NOMO-1 treated with dmso at 0.1 percent for 144 hours (cell line): ENCODE measurements around the gene ACTR3.

Experiments used
- DNase-seq: peaks from one replicate; lab custom pipeline; 2025; ENCODE audit not compliant: unreplicated experiment; lab: John Stamatoyannopoulos, UW

The ACTR3 gene

GRCh38 chr2:113875135-113875534, 14.8 kb upstream of the ACTR3 start:
- no peak for DNase-seq

GRCh38 chr2:113876503-113877387, 13.1 kb upstream of the ACTR3 start:
- no peak for DNase-seq

DNA sequence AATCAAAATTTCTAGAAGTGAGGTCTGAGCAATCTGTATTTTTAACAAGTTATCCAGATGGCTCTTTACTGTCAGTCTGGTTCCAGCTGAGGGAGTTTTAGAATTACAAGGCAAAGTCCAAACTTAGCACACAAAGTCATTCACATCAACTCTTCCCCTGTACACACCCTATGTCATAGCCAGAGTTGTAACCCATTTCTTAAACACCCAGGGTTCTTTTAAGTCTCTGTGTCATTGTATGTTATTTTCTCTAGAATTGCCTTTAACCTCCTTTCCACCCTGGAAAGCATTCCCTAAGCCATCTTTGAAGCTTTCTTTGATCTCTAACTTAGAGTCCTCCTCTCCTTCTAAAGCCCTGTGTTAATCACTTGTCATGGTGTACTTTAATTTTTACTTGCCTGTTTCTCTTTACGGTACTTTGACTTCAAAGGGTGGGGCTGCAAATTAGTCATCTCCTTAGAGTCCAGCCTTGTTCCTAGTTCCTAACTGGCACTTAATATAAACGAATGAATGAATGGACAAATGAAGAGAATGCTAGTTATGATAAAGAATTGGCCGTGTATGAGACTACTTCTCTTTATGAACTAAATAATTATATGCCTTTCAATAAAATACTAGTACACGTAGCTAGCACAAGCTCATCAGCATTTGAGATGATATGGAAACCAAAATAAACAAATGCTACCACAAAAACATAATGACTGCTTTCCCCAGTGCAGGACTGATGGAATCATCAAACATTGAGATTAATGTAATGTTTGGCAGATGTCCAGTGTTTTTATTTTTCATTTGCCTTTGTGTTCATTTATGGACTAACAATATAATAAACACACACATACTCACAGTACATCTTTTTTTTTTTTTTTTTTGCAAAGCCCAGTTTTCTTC, 11.9 kb upstream of the ACTR3 start:
- DNase-seq = no peak

DNA sequence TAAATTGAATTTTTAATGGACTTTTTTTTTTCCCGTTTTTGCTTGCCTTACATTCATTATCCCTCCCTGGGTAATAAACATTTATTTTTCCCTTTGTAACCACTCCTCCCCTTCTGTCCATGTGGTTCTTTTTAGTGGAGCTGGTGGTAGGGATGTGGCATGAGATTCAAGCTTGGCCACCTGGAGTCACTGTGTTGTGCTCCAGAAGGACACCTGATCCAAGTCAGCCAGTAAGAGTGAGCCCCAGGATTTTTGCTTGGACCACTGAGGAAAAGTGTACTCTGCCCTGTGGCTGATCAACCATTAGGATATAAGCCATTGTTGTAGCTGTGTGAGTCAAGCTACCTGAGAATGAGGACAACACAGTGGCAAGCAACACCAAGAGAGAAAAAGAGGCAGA, 11.1 kb upstream of the ACTR3 start:
- DNase-seq = no peak

GRCh38 chr2:113879457-113879856, 10.4 kb upstream of the ACTR3 start:
- no peak for DNase-seq

- DNase-seq = peak; percentile 88
Observed at GRCh38 chr2:113886479-113887008, 3.3 kb upstream of the ACTR3 start.

DNA sequence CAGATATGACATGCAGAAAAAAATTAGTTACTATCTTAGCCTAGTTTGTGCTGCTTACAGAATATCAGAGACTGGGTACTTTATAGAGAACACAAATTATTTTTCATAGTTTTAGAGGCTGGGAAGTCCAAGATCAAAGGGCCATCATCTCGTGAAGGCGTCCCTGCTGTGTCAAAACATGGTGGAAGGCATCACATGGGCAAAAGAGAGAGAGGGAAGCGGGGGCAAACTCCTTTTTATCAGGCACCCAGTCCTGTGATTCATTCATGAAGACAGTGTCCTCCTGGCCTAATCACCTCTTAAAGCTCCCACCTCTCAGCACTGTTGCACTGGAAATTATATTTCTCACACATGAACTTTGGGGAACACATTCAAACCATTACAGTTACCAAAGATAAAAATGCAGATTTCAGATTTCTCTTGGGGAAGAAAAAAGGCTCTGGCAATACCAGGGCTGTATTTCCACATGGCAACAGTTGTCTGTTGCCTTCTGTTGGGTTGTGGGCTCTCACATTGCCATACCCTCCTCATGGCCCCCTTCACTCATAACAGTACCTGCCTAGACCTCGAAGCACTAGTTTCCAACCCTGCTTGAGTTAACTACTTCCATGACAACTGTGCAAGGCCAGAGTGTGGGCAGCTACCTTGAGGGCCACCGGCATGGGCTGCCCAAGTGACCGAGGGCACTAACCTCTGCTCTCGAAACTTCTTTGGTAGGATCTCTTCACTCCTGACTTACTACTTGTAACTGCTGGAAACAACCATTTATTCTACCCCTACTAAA, 2.7 kb upstream of the ACTR3 start:
- DNase-seq = no peak

DNA sequence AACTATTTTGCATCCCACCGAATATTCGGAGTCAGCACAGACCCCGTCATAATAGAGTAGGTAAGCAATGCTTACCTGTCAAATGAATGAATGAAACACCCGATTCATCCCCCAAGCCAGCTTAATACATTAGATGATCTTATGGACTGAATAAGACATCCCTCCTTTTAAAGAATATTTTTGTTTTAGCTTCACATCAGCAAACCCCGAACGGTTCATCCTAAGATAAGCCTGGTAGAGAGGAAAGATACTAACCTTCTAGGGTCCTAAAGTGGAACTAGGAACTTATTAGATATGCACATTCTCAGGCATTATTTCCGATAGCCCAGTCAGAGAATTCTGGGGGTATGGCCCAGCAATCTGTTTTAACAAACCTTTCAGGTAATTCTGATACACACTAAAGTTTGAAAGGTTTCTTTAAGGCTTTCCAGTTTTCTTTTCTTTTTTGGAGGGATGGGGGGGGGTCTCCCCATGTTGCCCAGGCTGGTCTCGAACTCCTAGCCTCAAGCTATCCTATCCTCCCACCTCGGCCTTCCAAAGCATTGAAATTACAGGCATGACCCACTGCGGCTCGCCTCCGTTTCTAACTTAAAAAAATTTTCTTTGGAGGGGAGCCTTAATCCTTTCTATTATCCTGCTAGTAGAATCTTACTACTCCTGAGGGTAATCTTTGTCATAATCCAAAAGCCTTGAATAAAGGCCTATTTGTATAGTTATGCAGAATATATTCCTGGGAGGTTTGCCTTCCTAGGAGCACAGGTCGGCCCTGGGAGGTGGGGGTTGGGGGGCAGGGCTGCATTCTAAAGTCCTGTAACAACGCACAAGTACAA, 1.0 kb upstream of the ACTR3 start:
- DNase-seq = no peak

DNA sequence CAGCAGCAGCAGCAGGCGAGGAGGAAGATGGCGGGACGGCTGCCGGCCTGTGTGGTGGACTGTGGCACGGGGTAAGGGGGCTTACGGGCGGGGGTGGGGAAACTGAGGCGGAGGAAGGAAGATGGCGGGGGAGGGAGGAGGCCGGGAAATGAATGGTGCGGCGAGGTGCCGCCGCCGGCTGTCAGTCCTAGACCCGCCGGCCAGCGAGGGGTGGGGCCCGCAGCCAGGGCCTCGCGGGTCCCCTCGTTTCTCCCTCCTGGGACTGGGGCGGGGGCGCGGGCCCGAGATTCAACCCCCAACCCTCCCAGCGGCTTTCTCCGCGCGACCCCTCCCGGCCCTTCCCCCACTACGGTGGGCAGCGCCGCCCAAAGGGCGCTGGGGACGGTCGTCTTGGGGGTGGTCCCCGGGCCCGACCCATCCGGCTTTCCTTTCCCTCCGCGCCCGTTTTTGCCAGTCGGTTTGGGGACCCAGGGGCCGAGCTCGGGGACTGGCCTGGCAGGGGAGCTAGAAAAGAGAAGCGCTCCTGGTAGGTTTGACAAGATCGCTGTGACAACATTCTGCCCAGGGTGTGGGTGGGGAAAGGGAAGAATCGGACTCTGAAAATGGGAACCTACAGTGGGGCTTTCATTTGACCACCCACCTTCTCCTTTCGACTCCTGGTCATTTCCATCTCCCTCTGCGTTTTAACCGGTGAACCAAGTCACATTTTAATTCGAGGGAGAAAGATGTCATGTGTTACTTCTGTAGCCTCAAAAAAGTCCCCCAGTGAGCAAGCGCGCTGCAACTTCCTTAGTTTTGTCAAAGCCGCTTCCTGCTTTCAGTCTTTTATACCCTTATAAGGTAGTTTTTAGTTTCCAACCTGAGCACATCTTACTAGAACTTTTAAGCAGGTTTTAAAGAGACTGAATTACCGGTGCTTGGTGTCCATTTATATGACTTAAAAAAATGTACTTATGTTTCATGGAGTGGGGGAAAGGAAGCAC, 655 bp downstream of the ACTR3 start:
- peak; percentile 78 for DNase-seq

DNA sequence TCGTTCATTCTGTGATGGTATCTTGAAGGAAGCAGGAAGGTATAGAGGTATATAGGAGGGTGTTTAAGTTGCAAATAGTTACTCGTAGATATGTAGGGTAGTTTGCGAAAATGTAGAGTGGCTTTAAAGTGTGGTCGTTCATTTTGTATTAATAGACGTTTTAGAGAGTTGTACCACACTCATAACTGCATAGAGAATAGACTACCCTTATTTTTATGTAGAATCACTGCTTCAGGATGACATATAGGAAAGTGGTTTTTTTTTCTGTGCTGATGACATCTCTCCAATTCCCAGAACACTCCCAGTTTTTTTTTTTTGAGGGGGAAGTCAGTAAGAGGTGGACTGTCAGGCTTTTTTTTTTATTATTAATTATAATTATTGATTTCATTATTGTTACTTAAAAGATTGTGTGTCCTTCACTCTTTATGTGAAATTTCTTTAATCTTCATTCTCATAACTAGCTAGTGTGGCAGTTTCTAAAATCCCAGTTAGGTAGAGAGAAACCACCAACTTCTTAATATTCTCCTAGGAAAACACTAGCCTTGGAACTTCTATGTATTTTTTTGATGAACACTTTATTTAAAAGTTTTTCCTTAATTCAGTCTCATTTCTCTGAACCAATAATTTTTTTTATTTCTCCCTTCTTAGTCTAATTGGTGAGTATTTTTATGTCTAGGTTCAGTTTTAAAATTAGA, 1.5 kb downstream of the ACTR3 start:
- DNase-seq = no peak

GRCh38 chr2:113892004-113892710, 2.3 kb downstream of the ACTR3 start:
- no peak for DNase-seq

- DNase-seq = peak; percentile 37
Observed at GRCh38 chr2:113894156-113894743, 4.4 kb downstream of the ACTR3 start.

DNA sequence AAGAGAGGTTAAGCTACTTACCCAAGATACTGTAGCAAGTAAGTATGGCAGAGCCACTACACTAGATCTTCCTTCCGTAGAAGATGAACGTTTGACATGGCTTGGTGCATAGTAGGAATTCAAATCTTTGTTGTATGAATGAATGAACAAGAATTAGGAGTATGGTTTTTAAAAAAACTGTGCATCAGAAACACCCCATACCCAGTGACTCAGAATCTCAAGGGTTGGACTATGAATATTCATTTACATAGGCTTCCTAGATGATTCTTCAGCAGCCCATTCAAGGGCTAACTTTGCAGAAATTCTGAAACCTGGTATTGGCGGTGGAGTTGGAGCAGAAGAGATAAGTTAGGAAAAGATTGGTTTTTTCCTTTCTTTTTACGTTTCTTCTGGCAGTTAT, 5.4 kb downstream of the ACTR3 start:
- DNase-seq = no peak

GRCh38 chr2:113895819-113896563, 6.1 kb downstream of the ACTR3 start:
- DNase-seq = no peak

DNA sequence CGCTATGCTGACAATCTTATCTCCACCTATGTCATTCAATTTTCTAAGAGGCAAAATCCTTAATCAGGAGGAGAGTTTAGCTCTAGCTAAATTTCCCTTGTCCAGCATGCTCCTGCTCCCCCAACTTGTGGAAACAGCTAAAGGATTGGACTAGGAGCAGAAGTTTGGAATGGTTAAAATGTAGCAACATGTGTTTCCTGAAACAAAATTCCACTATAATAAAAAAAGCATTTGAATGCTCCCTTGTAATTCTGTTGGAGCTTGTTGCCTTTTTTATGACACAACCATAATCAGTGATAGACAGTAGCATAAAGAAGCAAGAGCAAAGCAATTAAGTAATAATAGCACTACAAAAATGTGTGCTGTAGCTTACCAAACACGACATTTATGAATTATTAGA, 6.9 kb downstream of the ACTR3 start:
- no peak for DNase-seq

- DNase-seq = no peak
Observed at GRCh38 chr2:113898081-113898480, 8.2 kb downstream of the ACTR3 start.

DNA sequence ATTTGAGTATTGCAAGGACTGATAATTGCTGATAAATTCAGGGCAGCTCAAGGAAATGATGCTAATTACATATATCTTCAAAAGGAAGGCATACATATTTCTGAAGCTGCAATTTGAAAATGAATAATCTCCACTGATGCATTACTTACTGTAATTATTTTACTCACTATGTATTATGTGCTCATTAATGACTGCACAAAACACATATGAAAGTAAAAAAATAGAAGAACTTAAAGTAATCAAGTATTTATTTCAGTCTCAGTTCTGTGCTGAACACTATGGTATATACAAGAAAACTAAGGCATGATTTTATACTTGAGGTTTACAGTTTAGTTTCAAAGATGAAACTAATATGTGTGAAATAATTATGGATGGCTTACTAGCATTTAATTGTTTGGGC, 9.3 kb downstream of the ACTR3 start:
- no peak for DNase-seq
